Subcutaneous adipose tissue (tissue), 4 donors: ENCODE data around the gene PDE8B. TPM values are rescaled to one million over a fixed set of nuclear protein-coding genes. Genes with fewer than 3 reads are reported as not detected.

Experiments
- CTCF ChIP-seq: fragments of 450-650 bp; IDR thresholded peaks from one replicate; pipeline ENCODE4 v1.5.1; 2016; ENCODE audit warnings: low read depth, mild to moderate bottlenecking, control low read depth, antibody characterized with exemption, moderate library complexity
- total RNA-seq, 4 donors: library from RNA; depleted of rRNA; stranded (reverse); fragments of >200 nt; gene quantifications; one replicate each; pipeline ENCODE4 v1.1.0, GENCODE V29; 2016

PDE8B gene
- total RNA-seq, 4 donors from 2014 or later = 17.2 to 106 (median 61.0) TPM

GRCh38 chr5:77277759-77278158 is 67.3 kb downstream of the PDE8B start:
- TF ChIP-seq CTCF = no peak

- no peak for TF ChIP-seq CTCF
These were observed 69.6 kb downstream of the PDE8B start for GRCh38 chr5:77280036-77280435.

GRCh38 chr5:77281969-77282336 is 71.5 kb downstream of the PDE8B start:
- TF ChIP-seq CTCF = no peak

GRCh38 chr5:77282337-77283027 is 72.0 kb downstream of the PDE8B start:
- no peak for TF ChIP-seq CTCF

- no peak for TF ChIP-seq CTCF
These were observed 74.9 kb downstream of the PDE8B start for GRCh38 chr5:77285251-77285841.

GRCh38 chr5:77292026-77292757 is 81.7 kb downstream of the PDE8B start:
- no peak for TF ChIP-seq CTCF

GRCh38 chr5:77294185-77294584 is 83.7 kb downstream of the PDE8B start:
- no peak for TF ChIP-seq CTCF
